ENCODE results near the gene FCER1G.

Gene FCER1G

GRCh38 chr1:161199506-161200139 lies 15.5 kb upstream of the FCER1G start:
- Histone ChIP-seq H3K9ac (no peak overlapping the region), H3K27me3 (ENCODE audit: insufficient read depth, low read depth) (no peaks in the 10 kb centered on the region; the same call in 1 of the 2 replicates), H3K27ac (no peak overlapping the region), H3K36me3 (ENCODE audit: insufficient read depth) (no peaks in the 10 kb centered on the region), H3K4me1 (ENCODE audit: low read depth, poor library complexity, severe bottlenecking) (peaks cover 18% of the 10 kb centered on the region), H2AFZ (ENCODE audit: low read depth) (no peak overlapping the region), H3K79me2 (ENCODE audit: insufficient read depth, low read depth) (peaks cover 14% of the 10 kb centered on the region; the same call in 1 of the 2 replicates), H4K20me1 (ENCODE audit: insufficient read depth) (no peaks in the 10 kb centered on the region), H3K4me3 (IDR thresholded peaks at IDR 0.05; ENCODE audit: insufficient read depth, low read depth, low read length) (no peak overlapping the region), H3K4me2 (no peak overlapping the region)
- TF ChIP-seq CTCF (conservative IDR thresholded peaks at IDR 0.05; ENCODE audit: low read depth, low read length), result no peak

- H4K20me1 ChIP-seq (ENCODE audit: insufficient read depth), result no peaks in the 10 kb centered on the region
- H3K4me1 ChIP-seq (ENCODE audit: low read depth, poor library complexity, severe bottlenecking), result peaks cover 18% of the 10 kb centered on the region
- no peaks in the 10 kb centered on the region for H3K36me3 ChIP-seq (ENCODE audit: insufficient read depth)
- H3K27ac ChIP-seq, result no peak overlapping the region
- peaks cover 14% of the 10 kb centered on the region; the same call in 1 of the 2 replicates for H3K79me2 ChIP-seq (ENCODE audit: insufficient read depth, low read depth)
- no peak overlapping the region for H3K9ac ChIP-seq
- H2AFZ ChIP-seq (ENCODE audit: low read depth), result peak overlapping the region; percentile 94; the same call in 1 of the 2 replicates
- no peak overlapping the region for H3K4me3 ChIP-seq (IDR thresholded peaks at IDR 0.05; ENCODE audit: insufficient read depth, low read depth, low read length)
- H3K27me3 ChIP-seq (ENCODE audit: insufficient read depth, low read depth), result no peaks in the 10 kb centered on the region; the same call in 1 of the 2 replicates
- H3K4me2 ChIP-seq, result no peak overlapping the region
- TF ChIP-seq CTCF (conservative IDR thresholded peaks at IDR 0.05; ENCODE audit: low read depth, low read length), result no peak
These were observed 14.6 kb upstream of the FCER1G start for GRCh38 chr1:161200421-161200991.

GRCh38 chr1:161200992-161201835 lies 13.9 kb upstream of the FCER1G start:
- Histone ChIP-seq H3K36me3 (ENCODE audit: insufficient read depth) (no peaks in the 10 kb centered on the region), H3K27me3 (ENCODE audit: insufficient read depth, low read depth) (no peaks in the 10 kb centered on the region; the same call in 1 of the 2 replicates), H3K27ac (peak overlapping the region; percentile 60), H2AFZ (ENCODE audit: low read depth) (peak overlapping the region; percentile 94), H3K4me2 (peak overlapping the region; percentile 94), H3K4me3 (IDR thresholded peaks at IDR 0.05; ENCODE audit: insufficient read depth, low read depth, low read length) (peak overlapping the region; percentile 100), H3K9ac (peak overlapping the region; percentile 73), H3K4me1 (ENCODE audit: low read depth, poor library complexity, severe bottlenecking) (peaks cover 18% of the 10 kb centered on the region), H3K79me2 (ENCODE audit: insufficient read depth, low read depth) (peaks cover 14% of the 10 kb centered on the region; the same call in 1 of the 2 replicates), H4K20me1 (ENCODE audit: insufficient read depth) (no peaks in the 10 kb centered on the region)
- no peak for TF ChIP-seq CTCF (conservative IDR thresholded peaks at IDR 0.05; ENCODE audit: low read depth, low read length)

GRCh38 chr1:161201836-161202712 lies 13.0 kb upstream of the FCER1G start, which contains the start of gene NDUFS2:
Gene NDUFS2 (plus strand): TSS chr1:161202367. CDS start chr1:161202386, 19 bp downstream.
- Histone ChIP-seq H3K27ac (peak within 1 kb of the TSS; percentile 60), H3K9ac (peak within 1 kb of the TSS; percentile 73), H3K79me2 (ENCODE audit: insufficient read depth, low read depth) (peaks cover 14% of the 10 kb centered on the region; the same call in 1 of the 2 replicates), H3K27me3 (ENCODE audit: insufficient read depth, low read depth) (no peaks in the 10 kb centered on the region; the same call in 1 of the 2 replicates), H3K36me3 (ENCODE audit: insufficient read depth) (no peaks in the 10 kb centered on the region; the same call in 1 of the 2 replicates), H3K4me2 (peak within 1 kb of the TSS; percentile 94), H4K20me1 (ENCODE audit: insufficient read depth) (no peaks in the 10 kb centered on the region), H3K4me1 (ENCODE audit: low read depth, poor library complexity, severe bottlenecking) (peaks cover 18% of the 10 kb centered on the region), H2AFZ (ENCODE audit: low read depth) (peak within 1 kb of the TSS; percentile 94), H3K4me3 (IDR thresholded peaks at IDR 0.05; ENCODE audit: insufficient read depth, low read depth, low read length) (peak within 1 kb of the TSS; percentile 100)
- no peak; the same call in 1 of the 2 replicates for TF ChIP-seq CTCF (conservative IDR thresholded peaks at IDR 0.05; ENCODE audit: low read depth, low read length)
